GM12873 (cell line): Measurements from ENCODE around the gene SEZ6.

ENCODE experiments used
- CTCF ChIP-seq: IDR thresholded peaks from 2 replicates; pipeline ENCODE4 v1.5.1; 2012; ENCODE audit warnings: low read depth, mild to moderate bottlenecking, moderate library complexity, low read length, control low read depth; ENCODE audit not compliant: insufficient read depth; ENCODE audit errors: missing control alignments

The SEZ6 gene

DNA sequence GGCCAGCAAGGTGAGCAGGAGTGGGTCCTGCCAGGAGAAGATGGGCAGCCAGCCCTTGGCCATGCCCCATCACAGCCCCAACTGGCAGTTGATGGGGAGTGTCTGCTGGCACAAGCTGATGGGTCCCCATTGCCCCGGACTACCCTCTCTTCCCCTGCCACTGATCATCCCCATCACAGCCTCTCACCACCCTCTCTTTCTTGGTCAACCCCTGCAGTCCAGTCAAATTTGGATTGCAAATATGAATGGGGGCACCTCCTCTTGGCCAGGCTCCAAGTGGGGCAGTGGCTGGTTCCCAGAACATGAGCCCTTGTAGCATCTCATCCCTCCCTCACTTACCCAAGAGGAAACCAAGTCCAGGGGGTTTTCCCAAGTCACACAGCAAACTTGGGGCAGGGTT lies 17.4 kb downstream of the SEZ6 start:
- TF ChIP-seq CTCF, result no peak

- no peak for TF ChIP-seq CTCF
These were observed 18.8 kb downstream of the SEZ6 start for GRCh38 chr17:28986714-28987655.

DNA sequence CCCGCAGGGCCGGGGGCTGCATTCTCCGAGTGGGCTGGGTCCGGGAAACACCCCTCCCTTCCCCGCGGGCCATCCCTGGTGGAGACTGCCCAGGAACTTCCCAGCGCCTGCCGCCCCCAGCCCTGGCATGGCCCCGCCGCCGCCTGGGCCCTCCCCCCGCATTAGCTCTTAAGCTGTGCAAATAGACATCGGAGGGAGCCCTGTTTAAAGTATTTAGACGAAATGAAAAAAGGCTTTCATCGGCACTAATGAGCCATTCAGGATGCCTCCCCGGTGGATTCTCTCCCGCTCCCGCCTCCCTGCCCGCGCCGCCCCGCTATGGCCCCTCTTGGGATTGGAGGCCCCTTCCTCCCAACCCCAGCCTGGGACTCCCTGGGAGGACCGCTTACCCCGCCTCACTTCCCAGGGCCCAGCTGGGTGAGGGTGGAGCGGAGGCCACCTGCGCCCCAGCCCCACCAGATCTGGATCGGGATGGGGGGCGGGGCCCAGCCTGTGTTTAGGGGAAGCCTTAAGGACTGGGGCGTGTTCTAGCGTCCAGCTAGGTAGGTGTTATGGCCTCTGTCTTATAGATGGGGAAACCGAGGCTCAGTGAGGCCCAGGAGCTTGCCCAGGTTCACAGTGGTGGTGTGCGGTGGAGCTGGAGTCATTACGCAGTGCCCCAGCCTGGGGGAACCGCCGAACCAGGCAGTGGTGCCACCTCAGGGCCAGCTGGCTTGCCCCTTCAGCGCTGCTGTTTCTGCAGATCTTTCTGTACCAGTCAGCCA lies 19.7 kb downstream of the SEZ6 start:
- no peak for TF ChIP-seq CTCF

- TF ChIP-seq CTCF, result no peak
These were observed 22.3 kb downstream of the SEZ6 start for GRCh38 chr17:28983286-28984230.

- no peak for TF ChIP-seq CTCF
These were observed 23.6 kb downstream of the SEZ6 start for GRCh38 chr17:28982131-28982793.

DNA sequence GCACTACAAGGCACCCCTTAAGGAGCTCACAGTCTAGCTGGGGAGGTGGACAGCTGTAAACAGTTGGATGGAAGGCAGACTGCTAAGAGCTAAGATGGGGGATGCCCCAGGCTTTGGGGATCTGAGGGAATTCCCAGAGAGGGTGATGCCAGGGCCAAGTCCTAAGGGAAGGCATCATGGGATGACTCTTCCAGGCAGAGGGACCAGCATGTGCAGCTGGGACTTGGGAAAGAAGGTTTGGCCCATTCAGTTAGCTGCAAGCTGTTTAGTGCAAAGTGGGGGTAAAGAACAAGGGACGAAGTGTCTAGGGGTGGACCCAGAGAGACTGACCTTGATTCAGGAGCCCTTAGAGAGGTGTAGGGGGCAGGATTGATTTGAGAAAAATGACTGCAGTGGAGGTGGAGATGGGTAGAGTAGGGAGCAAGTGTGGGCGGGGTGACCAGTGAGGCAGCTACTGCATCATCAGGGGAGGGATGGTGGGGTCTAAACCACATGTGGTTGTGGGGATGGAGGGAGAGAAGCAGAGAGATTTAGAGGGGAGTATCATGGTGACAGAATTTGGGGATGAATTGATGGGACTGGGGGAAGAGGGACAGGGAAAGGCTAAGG lies 27.4 kb downstream of the SEZ6 start:
- TF ChIP-seq CTCF, result no peak
